Sigmoid colon (tissue), 7 donors: ENCODE data around the gene CABP5. TPM values are rescaled to one million over a fixed set of nuclear protein-coding genes. Genes with fewer than 3 reads are reported as not detected.

Experiments
- DNase-seq: peaks from one replicate; pipeline ENCODE4 v3.0.0-alpha.2; 2019
- H3K27ac ChIP-seq, 4 donors: fragments of 200-600 bp; sonication (generic); one replicate each; pipeline ENCODE4 v1.5.1; 2016 to 2019; ENCODE audit warnings: mild to moderate bottlenecking in 1 of 4
- H3K27me3 ChIP-seq, 3 donors: fragments of 200-600 bp; sonication (generic); one replicate each; pipeline ENCODE4 v1.5.1; 2019; ENCODE audit warnings: mild to moderate bottlenecking in 1 of 3
- H3K36me3 ChIP-seq, 4 donors: fragments of 200-600 bp; sonication (generic); one replicate each; pipeline ENCODE4 v1.5.1; 2016 to 2019
- H3K4me1 ChIP-seq, 4 donors: fragments of 200-600 bp; sonication (generic); one replicate each; pipeline ENCODE4 v1.5.1; 2017 to 2019
- H3K4me3 ChIP-seq, 4 donors: fragments of 200-600 bp; sonication (generic); one replicate each; pipeline ENCODE4 v1.5.1; 2017 to 2019; ENCODE audit warnings: mild to moderate bottlenecking in 2 of 4, moderate library complexity in 1 of 4
- H3K9me3 ChIP-seq, 4 donors: fragments of 200-600 bp in 3 of 4; sonication (generic) in 3 of 4; one replicate each; pipeline versions ENCODE4 v1.5.1 to v1.6.1; 2013 to 2019
- CTCF ChIP-seq, 4 experiments: fragments of 450-650 bp in 3 of 4; fragments of 200-600 bp in 1 of 4; IDR thresholded peaks; one replicate each; pipeline ENCODE4 v1.5.1; 2016 to 2019; ENCODE audit warnings: antibody characterized with exemption in 4 of 4, mild to moderate bottlenecking in 3 of 4, moderate library complexity in 2 of 4
- EP300 ChIP-seq, 4 donors: sonication (generic); formaldehyde crosslinking; IDR thresholded peaks; one replicate each; pipeline ENCODE4 v1.6.1; 2017; ENCODE audit warnings: antibody characterized with exemption in 4 of 4
- POLR2A ChIP-seq, 2 donors: fragments of 450-650 bp; IDR thresholded peaks; one replicate each; pipeline ENCODE4 v1.6.1; 2016; ENCODE audit warnings: antibody characterized with exemption in 2 of 2, mild to moderate bottlenecking in 2 of 2, moderate library complexity in 2 of 2
- POLR2AphosphoS5 ChIP-seq, 4 donors: sonication (generic); formaldehyde crosslinking; IDR thresholded peaks; one replicate each; pipeline ENCODE4 v1.6.1; 2017; ENCODE audit warnings: antibody characterized with exemption in 4 of 4
- WGBS, 2 donors: extraction: QIAGEN DNeasy Blood & Tissue Kit; methylation state at CpG; one replicate each; pipeline ENCODE4 v1.1.7; 2013; 5-methylcytosine and 5-hydroxymethylcytosine counted together
- intact Hi-C: fragments of 100-400 bp; cut with DNase I; formaldehyde crosslinking; loops from one replicate; pipeline ENCODE4 v1.15.1; 2023
- polyA plus RNA-seq, 3 donors: library from polyadenylated mRNA; stranded (reverse); fragments of 200-250 nt; gene quantifications; one replicate each; pipeline ENCODE4 v1.2.3, GENCODE V29; 2013
- total RNA-seq, 4 donors: library from RNA; depleted of rRNA; stranded (reverse); fragments of >200 nt; gene quantifications; one replicate each; pipeline ENCODE4 v1.1.0, GENCODE V29; 2016
- donor health status: healthy with polysubstance abuse.
- donor health status: Bipolar disorder and iron deficiency.
- donor health status: healthy.

The CABP5 gene
- total and polyA plus RNA-seq, 7 donors: 22.8 TPM; not detected in 6

GRCh38 chr19:48004236-48004635 is 39.6 kb downstream of the CABP5 start:
- Histone ChIP-seq H3K4me3 (no peak overlapping the region), H3K9me3 (no peaks in the 10 kb centered on the region), H3K27me3 (peaks cover 0 to 6% (median 0%) of the 10 kb centered on the region in 3 donors), H3K4me1 (no peaks in the 10 kb centered on the region), H3K27ac (no peak overlapping the region), H3K36me3 (no peaks in the 10 kb centered on the region)
- TF ChIP-seq POLR2A (IDR thresholded peaks at IDR 0.05): no peak
- no peak for TF ChIP-seq CTCF (IDR thresholded peaks at IDR 0.05)
- no peak for TF ChIP-seq POLR2AphosphoS5 (IDR thresholded peaks at IDR 0.05)
- no peak for TF ChIP-seq EP300 (IDR thresholded peaks at IDR 0.05)
- DNase-seq: no peak
- intact Hi-C loops: no loop called here
- WGBS, 2 donors: 74 to 84% methylated on average over 6 of the region's 6 CpGs

- TF ChIP-seq POLR2AphosphoS5 (IDR thresholded peaks at IDR 0.05) (no peak), CTCF (IDR thresholded peaks at IDR 0.05) (no peak), POLR2A (IDR thresholded peaks at IDR 0.05) (no peak), EP300 (IDR thresholded peaks at IDR 0.05) (no peak)
- H3K4me1 ChIP-seq: no peaks in the 10 kb centered on the region
- H3K27ac ChIP-seq: no peak overlapping the region
- H3K27me3 ChIP-seq: peaks cover 0 to 5% (median 0%) of the 10 kb centered on the region in 3 donors
- 84 to 86% methylated on average over 6 of the region's 6 CpGs for WGBS, 2 donors
- no peak for DNase-seq
- no peak overlapping the region for H3K4me3 ChIP-seq
- no peaks in the 10 kb centered on the region for H3K36me3 ChIP-seq
- no peaks in the 10 kb centered on the region for H3K9me3 ChIP-seq
- intact Hi-C loops: no loop called here
These were observed 43.0 kb downstream of the CABP5 start for GRCh38 chr19:48000846-48001245.

GRCh38 chr19:47998800-47999199 is 45.1 kb downstream of the CABP5 start:
- H3K27me3 ChIP-seq: peaks cover 0 to 5% (median 0%) of the 10 kb centered on the region in 3 donors
- no peaks in the 10 kb centered on the region for H3K4me1 ChIP-seq
- H3K4me3 ChIP-seq: no peak overlapping the region
- no peak for DNase-seq
- intact Hi-C loops: no loop called here
- H3K9me3 ChIP-seq: no peaks in the 10 kb centered on the region
- H3K36me3 ChIP-seq: no peaks in the 10 kb centered on the region
- whole genome bisulfite sequencing, 2 donors: 87 to 89% methylated on average over 6 of the region's 6 CpGs
- H3K27ac ChIP-seq: no peak overlapping the region
- TF ChIP-seq POLR2AphosphoS5 (IDR thresholded peaks at IDR 0.05) (no peak), CTCF (IDR thresholded peaks at IDR 0.05) (no peak), EP300 (IDR thresholded peaks at IDR 0.05) (no peak)

GRCh38 chr19:47996230-47996727 is 47.6 kb downstream of the CABP5 start:
- 75 to 78% methylated on average over 1 of the region's 1 CpG for WGBS, 2 donors
- intact Hi-C loops: no loop called here
- Histone ChIP-seq H3K4me1 (no peaks in the 10 kb centered on the region), H3K36me3 (no peaks in the 10 kb centered on the region), H3K4me3 (no peak overlapping the region), H3K9me3 (no peaks in the 10 kb centered on the region), H3K27ac (no peak overlapping the region), H3K27me3 (peaks cover 0 to 9% (median 0%) of the 10 kb centered on the region in 3 donors)
- TF ChIP-seq POLR2A (IDR thresholded peaks at IDR 0.05) (no peak), POLR2AphosphoS5 (IDR thresholded peaks at IDR 0.05) (no peak), EP300 (IDR thresholded peaks at IDR 0.05) (no peak), CTCF (IDR thresholded peaks at IDR 0.05) (no peak)
- no peak for DNase-seq

GRCh38 chr19:47994209-47994802 is 49.6 kb downstream of the CABP5 start, which contains the start of gene ELSPBP1:
Gene ELSPBP1, plus strand, starts transcription at chr19:47994632. Its CDS starts 14,036 bp downstream, at chr19:48008668.
- Histone ChIP-seq H3K27me3 (peaks cover 0 to 24% (median 0%) of the 10 kb centered on the region in 3 donors), H3K36me3 (no peaks in the 10 kb centered on the region), H3K9me3 (no peaks in the 10 kb centered on the region), H3K4me1 (no peaks in the 10 kb centered on the region), H3K4me3 (no peak within 1 kb of the TSS), H3K27ac (no peak within 1 kb of the TSS)
- no peak for DNase-seq
- intact Hi-C loops: no loop called here
- WGBS, 2 donors: 22 to 42% methylated on average over 5 of the region's 5 CpGs
- TF ChIP-seq EP300 (IDR thresholded peaks at IDR 0.05) (no peak), POLR2AphosphoS5 (IDR thresholded peaks at IDR 0.05) (no peak), POLR2A (IDR thresholded peaks at IDR 0.05) (no peak)
